Activated CD8-positive, alpha-beta memory T cell treated with anti-CD3 and anti-CD28 coated beads for 1 hour (primary cell): ENCODE results near the gene STAT5A.

Source experiments
- DNase-seq, 2 donors: peaks; one replicate each; pipeline ENCODE4 v3.0.0-alpha.2; 2020; ENCODE audit warnings: low read depth in 1 of 2; ENCODE audit errors: extremely low read depth in 1 of 2

Gene STAT5A

DNA sequence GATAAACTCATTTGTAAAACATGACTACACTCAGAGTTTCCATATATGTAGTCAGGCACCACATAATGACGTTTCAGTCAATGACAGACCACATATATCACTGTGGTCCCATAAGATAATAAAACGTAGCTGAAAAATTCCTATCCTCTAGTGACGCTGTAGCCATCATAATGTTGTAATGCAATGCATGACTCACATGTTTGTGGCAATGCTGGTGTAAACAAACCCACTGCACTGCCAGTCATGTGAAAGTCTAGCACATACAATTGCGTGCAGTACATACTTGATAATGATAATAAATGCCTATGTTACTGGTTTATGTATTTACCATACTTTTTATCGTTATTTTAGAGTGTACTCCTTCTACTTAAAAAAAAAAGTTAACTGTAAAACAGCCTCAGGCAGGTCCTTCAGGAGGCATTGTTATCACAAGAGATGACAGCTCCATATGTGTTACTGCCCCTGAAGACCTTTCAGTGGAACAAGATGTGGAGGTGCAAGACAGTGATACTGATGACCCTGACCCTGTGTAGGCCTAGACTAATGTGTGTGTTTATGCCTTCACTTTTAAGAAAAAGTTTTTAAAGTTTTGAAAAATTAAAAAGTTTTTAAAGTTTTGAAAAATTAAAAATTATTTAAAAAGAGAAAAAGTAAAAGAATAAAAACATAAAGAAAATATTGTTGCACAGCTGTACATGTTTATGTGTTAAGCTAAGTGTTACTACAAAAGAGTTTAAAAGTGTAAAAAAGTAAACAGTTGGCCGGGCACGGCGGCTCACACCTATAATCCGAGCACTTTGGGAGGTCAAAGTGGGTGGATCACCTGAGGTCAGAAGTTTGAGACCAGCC, 21.2 kb upstream of the STAT5A start:
- no peak for DNase-seq

DNA sequence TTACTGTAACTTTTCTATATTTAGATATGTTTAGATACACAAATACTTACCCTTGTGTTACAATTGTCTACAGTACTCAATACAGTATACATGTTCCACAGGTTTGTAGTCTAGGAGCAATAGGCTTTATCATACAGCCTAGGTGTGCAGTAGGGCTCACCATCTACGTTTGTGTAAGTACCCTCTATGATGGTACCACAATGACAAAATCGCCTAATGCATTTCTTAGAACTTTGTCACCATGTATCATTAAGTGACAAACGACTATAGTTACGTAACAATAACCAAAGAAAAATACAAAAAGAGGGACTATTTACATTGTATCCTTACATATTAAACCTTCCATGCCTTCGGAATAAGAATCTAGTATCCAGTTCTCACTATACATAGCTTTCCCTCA, 20.1 kb upstream of the STAT5A start:
- no peak for DNase-seq

DNA sequence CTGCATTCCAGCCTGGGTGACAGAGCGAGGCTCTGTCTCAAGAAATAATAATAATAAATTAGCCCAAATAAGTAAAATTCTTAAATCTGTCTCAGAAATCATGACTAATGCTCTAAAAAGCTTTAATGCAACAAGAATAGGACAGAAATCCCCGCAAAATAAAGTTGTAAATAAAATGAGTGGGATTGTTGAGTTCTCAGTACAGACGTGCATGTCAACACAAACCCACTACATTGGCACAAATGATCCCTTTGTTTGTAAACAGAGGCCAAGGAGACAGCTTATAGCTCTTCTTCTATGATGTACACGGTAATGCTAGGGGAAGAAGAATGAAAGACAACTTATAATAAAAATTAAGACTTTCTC, 18.1 kb upstream of the STAT5A start:
- no peak for DNase-seq

DNA sequence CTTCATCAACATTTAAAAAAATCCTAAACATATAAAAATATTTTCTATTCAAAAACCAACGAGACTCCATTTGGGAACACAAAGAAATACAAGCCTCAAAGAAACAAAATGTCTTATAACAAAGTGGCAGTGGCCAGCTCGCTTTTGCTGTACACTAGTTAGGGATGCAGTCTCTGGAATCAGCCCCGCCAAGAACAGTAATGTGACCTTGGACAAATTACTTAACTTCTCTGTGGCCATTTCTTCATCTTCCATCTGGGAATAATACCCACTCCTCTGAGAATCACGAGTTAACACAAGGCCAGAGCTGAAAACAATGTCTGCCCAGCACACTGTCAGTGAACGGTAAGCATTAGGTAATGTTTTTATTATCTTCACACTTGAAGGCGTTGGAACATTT, 17.7 kb upstream of the STAT5A start:
- DNase-seq, result no peak

DNA sequence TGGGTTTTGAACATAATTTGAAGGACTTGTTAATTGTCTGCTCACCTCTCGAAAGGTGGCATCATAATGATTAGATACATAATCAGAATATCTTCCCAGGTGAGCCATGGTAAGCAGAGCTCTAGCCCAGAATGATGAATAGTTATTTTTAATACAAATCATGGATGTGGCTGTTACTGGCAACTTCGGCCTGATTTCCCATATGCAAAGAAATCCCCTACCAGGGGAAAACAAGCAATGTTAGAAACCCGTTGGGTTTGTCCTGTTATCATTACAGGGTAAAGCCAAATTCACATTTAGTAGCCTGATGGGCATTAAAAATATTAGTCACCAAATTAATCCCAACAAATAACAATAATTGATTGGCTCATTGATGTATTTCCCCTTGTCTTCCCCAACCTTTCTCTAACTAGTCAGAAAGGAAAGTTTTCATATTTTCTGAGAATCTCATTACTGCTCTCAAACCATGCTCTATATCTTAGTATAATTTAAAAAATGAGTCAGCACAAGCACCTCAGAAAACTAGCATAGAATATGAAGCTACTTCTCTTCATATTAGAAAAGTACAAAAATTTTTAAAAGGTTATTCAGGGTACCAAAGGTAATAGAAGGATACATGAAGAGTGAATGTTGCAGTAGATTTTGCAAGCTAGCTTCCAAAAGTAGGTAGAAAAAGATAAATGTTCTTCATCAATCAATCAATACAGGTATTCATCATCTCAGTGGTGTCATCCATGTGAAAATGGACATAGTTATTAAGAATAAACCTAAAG, 17.1 kb upstream of the STAT5A start:
- DNase-seq, result no peak

DNA sequence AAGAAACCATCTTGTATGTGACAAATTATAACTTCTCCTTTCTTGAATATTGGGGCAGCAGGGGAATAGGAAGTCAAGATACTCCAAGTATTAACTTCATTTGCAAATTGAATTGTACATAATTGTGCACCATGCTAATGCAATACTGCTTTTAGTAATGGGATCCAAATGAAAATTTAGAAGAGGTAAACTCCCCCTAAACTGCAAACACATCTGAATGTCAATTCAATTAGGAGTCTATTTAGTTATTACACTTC, 16.6 kb upstream of the STAT5A start:
- DNase-seq, result no peak

DNA sequence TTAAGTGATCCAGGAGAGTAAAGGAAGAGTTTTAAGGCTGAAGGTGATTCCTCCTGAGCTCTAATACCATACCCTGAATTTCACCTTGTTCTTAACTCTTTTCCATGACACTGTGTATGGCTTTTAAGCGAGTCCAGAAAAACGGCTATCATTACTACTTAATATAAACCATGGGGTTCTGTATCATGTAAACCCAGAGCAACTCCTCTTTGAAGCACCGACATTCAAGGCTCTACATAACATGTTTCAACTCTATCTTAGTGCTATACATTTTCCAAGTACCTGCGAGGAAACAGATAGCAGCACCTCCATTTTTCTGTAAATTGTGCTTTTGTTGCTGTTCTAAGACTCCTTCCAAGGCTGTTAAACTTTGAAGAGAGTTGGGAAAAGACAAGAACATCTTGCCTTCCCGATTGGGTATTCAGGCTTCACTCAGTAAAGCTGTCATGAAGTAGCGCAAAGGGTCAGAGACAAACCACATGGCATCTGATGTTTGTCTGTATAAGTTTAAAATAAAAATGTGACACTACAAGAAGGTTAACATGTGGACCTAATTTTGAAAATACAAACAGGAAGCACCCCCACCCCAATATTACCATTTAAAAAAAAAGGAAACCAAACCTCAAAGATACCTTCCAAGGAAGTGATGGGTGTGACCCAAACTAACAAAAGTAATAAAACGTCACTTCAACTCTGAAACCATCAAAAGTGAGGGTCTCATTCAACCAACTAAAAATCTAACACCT, 16.0 kb upstream of the STAT5A start:
- no peak for DNase-seq

DNA sequence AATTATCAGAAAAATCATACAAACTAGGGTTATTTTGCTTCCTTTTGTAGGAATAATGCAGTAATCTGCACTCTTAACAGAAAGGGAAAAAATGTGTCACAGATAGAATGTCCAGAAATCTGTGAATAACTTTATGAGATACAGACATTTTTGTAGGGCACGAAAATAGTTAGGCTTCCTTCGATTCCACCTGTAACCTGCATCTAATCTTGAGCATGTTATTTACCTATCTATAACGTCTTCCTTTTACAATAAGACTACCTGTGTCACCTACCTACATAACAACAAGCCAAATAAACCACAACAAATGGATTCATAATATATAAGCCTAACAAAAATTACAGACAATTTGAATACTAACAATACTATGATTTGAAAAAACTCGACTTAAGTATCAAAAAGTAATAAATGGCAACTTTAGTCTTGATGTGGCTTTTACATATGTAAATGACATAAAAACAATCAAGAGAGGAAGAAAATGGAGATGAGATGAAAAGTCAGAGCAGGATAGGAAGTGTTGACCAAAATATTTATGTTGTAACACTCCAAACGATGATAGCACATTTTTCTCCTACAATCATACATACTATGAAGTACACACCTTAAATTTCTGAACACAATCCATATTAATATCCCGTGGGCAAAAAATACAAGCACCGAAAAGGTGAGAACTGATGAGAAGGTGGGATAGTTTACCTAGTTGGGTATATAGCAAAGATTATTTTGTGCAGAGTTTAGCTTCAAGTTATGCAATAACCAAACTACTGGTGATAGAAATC, 14.6 kb upstream of the STAT5A start:
- no peak for DNase-seq

DNA sequence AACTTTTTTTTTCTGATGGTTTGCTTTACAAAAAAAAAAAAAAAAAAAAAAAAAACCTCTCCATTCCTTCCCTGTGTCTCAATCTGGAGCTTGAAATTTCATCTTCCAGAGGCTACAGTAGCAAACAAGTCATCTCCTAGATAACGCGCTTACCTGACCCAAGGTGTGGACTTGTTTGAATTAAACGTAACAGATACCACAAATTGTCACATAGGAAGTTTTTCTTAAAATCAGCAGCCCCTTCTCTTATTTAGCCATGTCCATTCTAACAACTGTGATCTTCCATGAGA, 14.1 kb upstream of the STAT5A start:
- DNase-seq, result no peak

DNA sequence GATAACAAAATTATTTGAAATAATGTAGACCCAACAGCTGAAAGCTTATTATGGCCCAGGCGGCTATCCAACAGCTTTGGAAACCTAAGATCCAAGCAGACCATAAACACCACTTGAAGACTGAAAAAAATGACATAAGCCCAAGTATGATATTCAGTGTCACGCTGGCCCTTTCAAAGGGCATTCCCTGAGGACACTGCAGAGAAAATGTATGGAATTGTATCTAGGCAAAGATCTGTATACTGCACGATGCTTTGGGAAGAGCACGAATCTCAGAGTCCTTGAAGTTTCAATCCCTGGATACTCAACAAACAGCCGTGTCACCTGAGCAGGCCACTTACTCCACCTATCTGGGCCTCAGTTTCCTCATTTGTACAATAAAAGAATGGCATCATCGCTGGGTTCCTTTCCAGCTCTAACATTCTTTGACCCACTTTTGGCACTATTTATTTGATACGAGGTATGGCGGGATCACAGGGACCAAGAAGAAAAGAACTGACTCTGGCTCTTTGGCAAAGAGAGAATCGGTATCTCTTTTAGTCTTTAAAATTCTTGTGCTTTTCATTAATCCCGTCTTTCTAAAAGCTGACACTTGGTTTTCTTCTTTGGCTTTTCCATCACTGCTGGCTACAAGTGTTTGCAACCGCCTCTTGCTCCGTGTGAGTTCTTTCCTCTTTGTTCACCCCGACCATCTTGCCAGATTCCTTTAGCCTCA, 13.3 kb upstream of the STAT5A start:
- DNase-seq, result no peak

DNA sequence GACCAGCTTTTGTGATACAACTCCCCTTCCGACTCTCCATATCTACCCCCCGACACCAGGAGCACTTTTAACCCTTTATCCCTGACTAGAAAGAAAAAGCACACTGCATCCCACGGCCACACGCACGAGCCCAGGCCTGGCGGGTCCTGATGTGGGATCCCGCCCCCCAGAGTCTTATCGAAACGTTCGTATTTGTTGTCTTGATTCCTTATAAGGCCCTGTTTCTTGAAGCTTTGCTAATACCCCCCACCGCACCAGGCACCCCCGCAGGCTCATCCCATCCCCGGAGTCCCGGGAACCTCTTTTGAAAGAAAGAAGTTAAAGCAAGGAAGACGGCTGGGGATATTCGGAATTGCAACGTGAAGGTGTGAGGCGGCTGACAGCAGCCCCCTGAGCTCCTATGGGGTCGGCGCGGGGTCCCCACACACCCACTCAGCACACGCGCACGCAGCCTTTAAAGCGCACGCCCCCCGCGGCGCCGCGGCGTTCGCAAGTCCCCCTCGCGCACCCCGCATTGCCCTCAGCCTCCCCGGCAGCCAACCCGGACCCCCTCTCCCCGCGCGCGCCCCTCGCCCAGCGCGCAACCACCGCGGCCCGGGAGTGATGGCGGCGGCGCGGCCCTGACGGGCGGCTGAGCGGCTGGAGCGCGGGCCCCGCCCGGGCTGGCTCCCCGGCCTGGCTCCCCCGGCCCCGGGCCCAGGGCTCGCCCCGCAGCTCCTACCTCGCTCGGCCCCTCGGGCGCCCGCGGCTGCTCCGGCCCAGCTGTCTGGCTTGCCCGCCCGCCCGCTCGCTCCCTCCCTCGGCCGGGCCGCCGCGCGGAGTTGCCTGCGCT, 12.6 kb upstream of the STAT5A start:
- no peak for DNase-seq

DNA sequence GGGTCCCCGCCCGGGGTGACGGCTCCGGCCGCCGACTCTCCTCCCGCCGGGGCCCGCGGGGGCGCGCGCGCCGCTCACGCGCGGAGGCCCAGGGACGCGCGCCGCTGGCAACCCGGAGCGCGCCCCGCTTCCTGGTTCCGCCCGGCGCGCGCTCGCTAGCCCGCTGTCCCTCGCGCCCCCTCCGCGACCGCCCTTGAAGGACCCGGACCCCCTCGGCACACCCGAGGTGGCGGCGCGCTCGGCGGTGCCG, 12.0 kb upstream of the STAT5A start, which contains the start of gene STAT5B:
Gene STAT5B, minus strand, starts transcription at position 33 of the 250 bp plus-strand sequence. CDS start 44,264 bp downstream, outside the sequence.
- DNase-seq, result peak in 1 of 2 donors; percentile 57

DNA sequence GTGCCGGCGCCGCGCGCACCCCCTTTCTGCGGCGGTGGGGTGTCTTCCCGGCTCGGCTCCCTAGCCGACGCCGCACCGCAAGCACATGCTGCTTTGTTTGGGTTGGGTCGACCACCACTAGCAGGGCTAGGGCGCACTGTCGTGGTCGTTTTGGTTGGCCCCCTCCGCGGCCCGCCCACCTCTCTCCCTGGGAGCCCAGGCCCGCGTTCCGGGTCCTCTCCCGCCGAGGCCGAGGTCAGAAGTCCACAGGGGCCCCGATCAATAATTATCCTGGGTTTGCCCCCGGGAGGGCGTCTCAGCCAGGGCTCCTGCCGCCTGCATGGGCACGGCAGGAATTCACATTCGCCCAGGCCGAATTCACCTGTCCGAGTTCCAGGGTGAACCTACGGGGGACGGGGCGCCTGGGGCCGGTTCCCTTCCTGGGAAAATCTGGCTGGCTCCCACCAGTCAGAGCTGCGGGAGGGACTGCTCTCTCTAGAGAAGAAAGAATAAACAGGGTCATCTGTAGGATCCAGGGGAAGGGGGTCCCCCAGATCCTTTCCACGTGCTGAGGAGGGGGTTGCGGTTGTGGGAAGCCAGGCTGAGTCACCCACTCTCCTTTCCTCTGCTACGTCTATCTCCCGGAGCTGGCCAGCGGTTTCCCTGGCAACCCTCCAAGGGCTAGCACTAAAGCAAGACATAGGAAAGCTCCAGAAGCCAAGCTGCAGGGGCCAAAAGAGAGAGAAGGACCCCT, 11.5 kb upstream of the STAT5A start:
- DNase-seq, result no peak

DNA sequence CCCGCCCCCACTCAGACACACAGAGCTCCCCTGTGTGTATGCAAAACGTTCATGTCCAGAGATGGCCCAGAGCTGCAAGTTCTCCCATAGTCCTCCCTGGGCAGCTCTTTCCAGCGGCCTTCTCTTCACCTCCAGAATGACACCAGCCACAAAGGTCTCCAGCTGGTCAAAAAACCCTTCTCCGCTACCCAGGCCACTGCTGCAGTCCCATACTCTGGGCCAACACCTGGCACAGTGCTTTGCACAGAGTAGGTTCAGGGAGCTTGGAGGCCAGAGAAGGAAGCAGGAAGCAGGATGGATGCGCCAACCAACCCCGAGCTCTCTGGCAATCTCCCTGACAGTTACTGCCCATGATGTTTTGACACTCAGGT, 11.0 kb upstream of the STAT5A start:
- DNase-seq, result no peak

DNA sequence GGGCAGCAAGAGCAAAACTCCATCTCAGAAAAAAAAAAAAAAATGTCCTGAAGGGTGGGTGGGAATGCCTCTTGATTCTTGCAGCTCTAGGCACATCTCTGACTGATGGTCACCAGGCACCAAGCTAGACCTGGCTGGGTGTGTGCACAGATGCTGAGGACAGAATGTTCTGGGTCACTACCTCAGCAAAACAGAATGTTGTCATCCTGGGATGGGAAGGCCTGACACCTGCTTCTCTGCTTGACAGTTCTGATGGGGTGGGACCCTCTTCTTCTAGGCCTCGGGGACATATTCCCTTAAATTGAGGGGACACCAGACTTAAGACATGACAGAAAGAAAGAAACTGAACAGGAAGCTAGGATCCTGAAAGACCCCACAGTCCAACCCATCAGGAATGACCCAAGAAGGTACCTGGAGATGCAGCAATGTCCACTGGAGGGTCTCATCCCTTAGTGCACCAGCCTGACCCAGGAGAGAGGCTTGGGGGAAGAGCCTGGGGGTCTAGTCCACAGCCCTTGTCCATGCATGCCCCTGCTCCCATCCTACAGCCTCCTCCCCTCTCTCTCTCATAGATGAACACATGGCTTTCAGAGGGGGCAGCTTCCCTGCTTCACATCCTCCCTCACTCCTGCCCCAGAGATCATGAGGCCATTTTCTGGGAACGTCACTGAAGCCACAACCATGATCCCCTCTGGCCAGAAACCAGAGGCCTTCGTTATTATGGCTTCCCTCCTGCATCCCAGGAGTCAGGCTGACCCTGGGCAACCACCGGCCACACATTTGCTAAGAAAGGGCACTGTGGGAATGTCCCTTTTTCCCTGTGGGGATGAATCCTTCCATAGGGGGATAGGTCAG, 8.3 kb upstream of the STAT5A start:
- no peak for DNase-seq

DNA sequence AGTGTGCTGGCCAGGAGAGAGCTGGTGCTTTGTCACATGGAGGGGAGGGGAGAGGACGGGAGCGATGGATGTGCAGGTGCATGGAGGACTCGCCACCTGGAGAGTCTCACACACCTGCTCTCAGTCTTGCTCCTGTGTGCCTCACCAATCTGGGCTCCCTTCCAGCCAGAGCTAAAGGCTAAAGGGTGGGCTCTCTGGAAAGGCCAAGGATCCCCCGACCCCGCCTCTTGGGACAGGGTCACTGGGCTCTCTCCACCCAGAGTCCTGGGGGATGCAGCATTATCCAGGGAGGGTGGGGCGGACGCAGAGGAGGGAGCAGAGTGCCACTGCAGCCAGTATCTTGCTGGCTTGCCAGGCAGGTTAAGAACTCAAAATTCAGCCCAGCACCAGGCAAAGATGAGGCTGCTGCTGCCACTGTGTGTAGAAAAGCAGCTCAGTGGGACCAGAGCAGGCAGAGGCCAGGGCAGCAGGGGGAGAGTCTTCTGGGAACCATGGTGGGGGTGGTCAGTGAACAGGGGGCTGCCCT, 6.7 kb upstream of the STAT5A start:
- DNase-seq, result no peak

DNA sequence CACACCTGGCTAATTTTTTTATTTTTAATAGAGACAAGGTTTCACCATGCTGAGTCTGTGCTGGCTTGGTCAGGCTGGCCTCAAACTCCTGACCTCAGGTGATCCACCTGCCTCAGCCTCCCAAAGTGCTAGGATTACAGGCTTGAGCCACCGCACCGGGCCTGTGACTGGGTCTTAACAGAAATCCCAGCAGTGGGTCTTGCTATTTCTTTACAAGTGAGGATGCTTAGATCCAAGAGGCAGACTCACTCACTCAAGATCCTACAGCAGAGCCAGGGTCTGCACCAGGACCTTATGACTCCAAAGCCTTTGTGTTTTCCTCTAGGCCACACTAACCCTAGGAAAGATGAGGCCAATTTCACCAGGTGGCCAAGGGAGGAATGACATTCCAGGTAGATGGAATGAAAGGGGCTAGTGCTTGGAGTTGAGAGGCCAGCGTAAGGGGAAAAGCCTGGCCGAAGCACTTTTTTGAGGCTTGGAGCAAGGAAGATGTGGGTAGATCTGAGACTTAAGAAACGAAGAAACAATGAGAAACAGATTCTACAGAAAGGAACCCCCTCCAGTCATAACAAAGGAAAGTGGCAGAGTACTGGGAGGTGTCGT, 5.7 kb upstream of the STAT5A start:
- no peak for DNase-seq
